Peyer's patch (tissue), 4 donors: Measurements from ENCODE around the gene PPP2R2D. TPM values are rescaled to one million over a fixed set of nuclear protein-coding genes. Genes with fewer than 3 reads are reported as not detected.
"Not testable (repeated sequence)": the region's sequence is repeated elsewhere in the genome, so short reads cannot be mapped to it uniquely, and the experiment has no call there.

Source experiments
- DNase-seq, 3 donors: peaks; one replicate each; pipeline ENCODE4 v3.0.0-alpha.2; 2017 to 2019
- H3K27ac ChIP-seq, 4 donors: fragments of 200-600 bp; sonication (generic); one replicate each; pipeline ENCODE4 v1.5.1; 2016 to 2019
- H3K27me3 ChIP-seq, 2 donors: fragments of 200-600 bp; sonication (generic); one replicate each; pipeline ENCODE4 v1.5.1; 2019
- H3K36me3 ChIP-seq, 3 donors: fragments of 200-600 bp; sonication (generic); one replicate each; pipeline ENCODE4 v1.5.1; 2016 to 2019
- H3K4me1 ChIP-seq, 4 donors: fragments of 200-600 bp; sonication (generic); one replicate each; pipeline ENCODE4 v1.5.1; 2016 to 2019
- H3K4me3 ChIP-seq, 4 donors: fragments of 200-600 bp; sonication (generic); 1 replicate in 3 of 4; 2 replicates in 1 of 4; pipeline ENCODE4 v1.5.1; 2016 to 2019; ENCODE audit warnings: mild to moderate bottlenecking in 1 of 4
- H3K9me3 ChIP-seq, 4 donors: fragments of 200-600 bp; sonication (generic); one replicate each; pipeline ENCODE4 v1.5.1; 2016 to 2019; ENCODE audit warnings: mild to moderate bottlenecking in 1 of 4
- CTCF ChIP-seq, 6 experiments: fragments of 450-650 bp in 4 of 6; fragments of 200-600 bp in 2 of 6; sonication (generic) in 1 of 6; IDR thresholded peaks; one replicate each; pipeline ENCODE4 v1.5.1; 2017 to 2019; ENCODE audit warnings: antibody characterized with exemption in 6 of 6, mild to moderate bottlenecking in 3 of 6, moderate library complexity in 1 of 6
- POLR2A ChIP-seq, 2 donors: fragments of 450-650 bp; IDR thresholded peaks; one replicate each; pipeline ENCODE4 v1.5.1; 2017; ENCODE audit warnings: antibody characterized with exemption in 2 of 2, mild to moderate bottlenecking in 2 of 2, moderate library complexity in 2 of 2
- total RNA-seq, 4 donors: library from RNA; depleted of rRNA; stranded (reverse); fragments of >200 nt; gene quantifications; one replicate each; pipeline ENCODE4 v1.1.0, GENCODE V29; 2016

Gene PPP2R2D
- total RNA-seq, 4 donors from 2014 or later = 34.3 to 87.5 (median 48.5) TPM

GRCh38 chr10:131981429-131982184, 80.8 kb downstream of the PPP2R2D start, which contains the start of gene BNIP3:
BNIP3 (minus strand) TSS chr10:131981923; CDS start chr10:131981806, 117 bp downstream.
- Histone ChIP-seq H3K27ac (peak within 1 kb of the TSS; percentile 61 to 76 (median 76)), H3K9me3 (no peaks in the 10 kb centered on the region), H3K4me3 (peak within 1 kb of the TSS; percentile 74 to 84 (median 77)), H3K27me3 (no peaks in the 10 kb centered on the region), H3K4me1 (peaks cover 0 to 21% (median 5%) of the 10 kb centered on the region in 4 donors), H3K36me3 (no peaks in the 10 kb centered on the region)
- peak; percentile 86 to 96 (median 92) for DNase-seq
- TF ChIP-seq POLR2A (IDR thresholded peaks at IDR 0.05) (peak; percentile 69 to 72), CTCF (IDR thresholded peaks at IDR 0.05) (peak in 2 of 6 experiments; percentile 23 to 25)

DNA sequence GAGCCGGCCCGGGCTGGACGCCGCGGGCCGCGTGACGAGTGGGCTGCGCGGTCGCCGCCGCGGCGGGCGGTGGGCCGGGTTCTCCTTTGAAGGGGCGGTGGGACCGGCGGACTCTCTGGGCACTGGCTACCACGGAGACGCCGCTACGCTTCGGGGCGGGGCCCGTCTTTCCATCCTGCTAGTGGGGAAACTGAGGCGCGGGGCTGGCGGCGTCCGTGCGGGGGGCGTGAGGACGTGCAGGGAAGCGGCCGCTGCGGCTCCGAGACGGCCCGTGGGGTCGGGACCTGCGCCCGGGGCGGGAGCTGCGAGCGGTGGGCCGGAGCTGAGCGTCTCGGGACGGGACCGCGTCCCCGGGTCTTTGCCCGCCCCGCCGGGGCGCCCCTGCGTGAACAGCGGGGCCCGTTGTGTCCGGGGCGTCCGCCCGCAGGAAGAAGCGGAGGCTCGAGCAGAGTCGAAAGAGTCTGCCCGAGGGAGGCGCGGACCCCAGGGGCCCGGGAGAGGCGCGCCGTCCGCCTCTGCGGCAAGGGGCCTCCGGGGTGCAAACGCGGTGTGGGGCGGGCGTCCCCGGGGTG, 81.5 kb downstream of the PPP2R2D start:
- TF ChIP-seq CTCF (IDR thresholded peaks at IDR 0.05) (no peak), POLR2A (IDR thresholded peaks at IDR 0.05) (no peak)
- DNase-seq = no peak

GRCh38 chr10:131982796-131983195, 82.0 kb downstream of the PPP2R2D start:
- H3K27me3 ChIP-seq = no peaks in the 10 kb centered on the region
- H3K36me3 ChIP-seq = no peaks in the 10 kb centered on the region
- DNase-seq = no peak
- peaks cover 0 to 21% (median 5%) of the 10 kb centered on the region in 4 donors for H3K4me1 ChIP-seq
- H3K27ac ChIP-seq = no peak overlapping the region
- no peak for TF ChIP-seq POLR2A (IDR thresholded peaks at IDR 0.05)
- no peak for TF ChIP-seq CTCF (IDR thresholded peaks at IDR 0.05)
- peak overlapping the region; percentile 74 to 84 (median 77) for H3K4me3 ChIP-seq
- no peaks in the 10 kb centered on the region for H3K9me3 ChIP-seq

More for the DNA sequence above, 81.5 kb downstream of the PPP2R2D start:
- Histone ChIP-seq H3K4me1 (peaks cover 0 to 21% (median 5%) of the 10 kb centered on the region in 4 donors), H3K4me3 (peak overlapping the region; percentile 74 to 84 (median 77)), H3K9me3 (no peaks in the 10 kb centered on the region), H3K36me3 (no peaks in the 10 kb centered on the region), H3K27ac (peak overlapping the region in 3 of 4 donors; percentile 56 to 76 (median 76)), H3K27me3 (no peaks in the 10 kb centered on the region)

DNA sequence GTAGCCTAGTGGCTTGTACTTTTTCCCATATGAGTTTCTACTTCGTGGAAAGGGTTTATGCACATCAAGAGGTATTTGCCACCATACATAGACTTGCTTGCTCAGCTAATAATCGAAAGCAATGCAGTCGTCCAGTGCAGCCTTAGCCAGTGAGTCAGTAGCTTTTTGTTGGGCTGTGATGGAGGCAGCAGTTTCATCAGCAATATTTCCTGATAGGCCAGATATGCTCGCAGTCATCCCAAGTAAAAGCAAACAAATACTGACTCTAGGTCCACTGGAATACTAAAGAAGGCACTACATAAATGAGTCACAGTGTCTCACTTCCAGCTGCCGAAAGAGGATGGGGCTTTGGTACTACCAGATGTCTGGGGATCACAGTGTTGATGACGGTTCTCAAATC, 83.0 kb downstream of the PPP2R2D start:
- peaks cover 0 to 21% (median 5%) of the 10 kb centered on the region in 4 donors for H3K4me1 ChIP-seq
- no peak overlapping the region for H3K27ac ChIP-seq
- peak in 1 of 3 donors; percentile 12 for DNase-seq
- TF ChIP-seq CTCF (IDR thresholded peaks at IDR 0.05) = no peak
- TF ChIP-seq POLR2A (IDR thresholded peaks at IDR 0.05) = no peak
- H3K27me3 ChIP-seq = no peaks in the 10 kb centered on the region
- H3K9me3 ChIP-seq = no peaks in the 10 kb centered on the region
- H3K4me3 ChIP-seq = no peak overlapping the region
- no peaks in the 10 kb centered on the region for H3K36me3 ChIP-seq

GRCh38 chr10:131986851-131987250, 86.0 kb downstream of the PPP2R2D start:
- H3K36me3 ChIP-seq, H3K27me3 ChIP-seq, DNase-seq, H3K4me1 ChIP-seq, H3K9me3 ChIP-seq, H3K4me3 ChIP-seq, H3K27ac ChIP-seq: not testable (repeated sequence)

DNA sequence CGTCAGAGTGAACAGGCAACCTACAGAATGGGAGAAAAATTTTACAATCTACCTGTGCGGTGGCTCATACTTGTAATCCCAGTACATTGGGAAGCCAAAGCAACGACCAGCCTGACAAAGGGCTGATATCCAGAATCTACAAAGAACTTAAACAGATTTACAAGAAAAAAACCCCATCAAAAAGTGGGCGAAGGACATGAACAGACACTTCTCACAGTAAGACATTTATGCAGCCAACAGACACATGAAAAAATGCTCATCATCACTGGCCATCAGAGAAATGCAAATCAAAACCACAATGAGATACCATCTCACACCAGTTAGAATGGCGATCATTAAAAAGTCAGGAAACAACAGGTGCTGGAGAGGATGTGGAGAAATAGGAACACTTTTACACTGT, 86.5 kb downstream of the PPP2R2D start:
- not testable (repeated sequence) for H3K36me3 ChIP-seq, H3K9me3 ChIP-seq, H3K27ac ChIP-seq, H3K4me3 ChIP-seq, H3K27me3 ChIP-seq, DNase-seq, H3K4me1 ChIP-seq

GRCh38 chr10:131987786-131988185, 87.0 kb downstream of the PPP2R2D start:
- not testable (repeated sequence) for H3K27me3 ChIP-seq, H3K9me3 ChIP-seq, H3K36me3 ChIP-seq, H3K4me3 ChIP-seq, H3K27ac ChIP-seq, DNase-seq, H3K4me1 ChIP-seq
